Sigmoid colon (tissue), 4 donors: Measurements from ENCODE around the gene CPLX3.

Experiments used
- POLR2A ChIP-seq, 2 donors: fragments of 450-650 bp; IDR thresholded peaks; one replicate each; pipeline ENCODE4 v1.6.1; 2016; ENCODE audit warnings: antibody characterized with exemption in 2 of 2, mild to moderate bottlenecking in 2 of 2, moderate library complexity in 2 of 2
- POLR2AphosphoS5 ChIP-seq, 4 donors: sonication (generic); formaldehyde crosslinking; IDR thresholded peaks; one replicate each; pipeline ENCODE4 v1.6.1; 2017; ENCODE audit warnings: antibody characterized with exemption in 4 of 4
- TF ChIP-seq, protein P1 (sequence below), 4 experiments: fragments of 450-650 bp in 3 of 4; fragments of 200-600 bp in 1 of 4; IDR thresholded peaks; one replicate each; pipeline ENCODE4 v1.5.1; 2016 to 2019; ENCODE audit warnings: antibody characterized with exemption in 4 of 4, mild to moderate bottlenecking in 3 of 4, moderate library complexity in 2 of 4

DNA sequence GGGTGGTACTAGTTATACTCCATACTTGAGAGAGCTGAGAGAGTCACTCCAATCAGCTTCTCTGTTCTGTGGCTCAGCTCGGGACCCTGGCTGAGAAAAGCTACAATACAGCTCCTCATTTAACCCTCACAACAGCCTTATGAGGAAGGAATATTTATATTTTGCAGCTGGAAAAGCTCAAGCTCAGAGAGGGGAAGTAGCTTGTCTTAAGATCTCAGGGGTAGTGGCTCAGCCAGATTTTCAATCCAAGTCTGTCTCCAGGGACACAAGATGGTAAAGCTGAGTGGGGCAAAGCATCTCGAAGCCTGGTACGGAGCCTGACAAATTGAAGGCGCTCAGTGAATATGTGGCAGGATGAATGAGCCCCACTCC, 31.9 kb downstream of the CPLX3 start:
- no peak for TF ChIP-seq POLR2AphosphoS5 (IDR thresholded peaks at IDR 0.05)
- TF ChIP-seq, protein P1, sequence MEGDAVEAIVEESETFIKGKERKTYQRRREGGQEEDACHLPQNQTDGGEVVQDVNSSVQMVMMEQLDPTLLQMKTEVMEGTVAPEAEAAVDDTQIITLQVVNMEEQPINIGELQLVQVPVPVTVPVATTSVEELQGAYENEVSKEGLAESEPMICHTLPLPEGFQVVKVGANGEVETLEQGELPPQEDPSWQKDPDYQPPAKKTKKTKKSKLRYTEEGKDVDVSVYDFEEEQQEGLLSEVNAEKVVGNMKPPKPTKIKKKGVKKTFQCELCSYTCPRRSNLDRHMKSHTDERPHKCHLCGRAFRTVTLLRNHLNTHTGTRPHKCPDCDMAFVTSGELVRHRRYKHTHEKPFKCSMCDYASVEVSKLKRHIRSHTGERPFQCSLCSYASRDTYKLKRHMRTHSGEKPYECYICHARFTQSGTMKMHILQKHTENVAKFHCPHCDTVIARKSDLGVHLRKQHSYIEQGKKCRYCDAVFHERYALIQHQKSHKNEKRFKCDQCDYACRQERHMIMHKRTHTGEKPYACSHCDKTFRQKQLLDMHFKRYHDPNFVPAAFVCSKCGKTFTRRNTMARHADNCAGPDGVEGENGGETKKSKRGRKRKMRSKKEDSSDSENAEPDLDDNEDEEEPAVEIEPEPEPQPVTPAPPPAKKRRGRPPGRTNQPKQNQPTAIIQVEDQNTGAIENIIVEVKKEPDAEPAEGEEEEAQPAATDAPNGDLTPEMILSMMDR (IDR thresholded peaks at IDR 0.05), result no peak
- TF ChIP-seq POLR2A (IDR thresholded peaks at IDR 0.05), result no peak
